AML-193 (cell line): ENCODE measurements around the gene CLCA2.

Source experiments
- DNase-seq, 2 experiments: peaks; one replicate each; lab custom pipeline; 2025; lab: John Stamatoyannopoulos, UW

The CLCA2 gene

DNA sequence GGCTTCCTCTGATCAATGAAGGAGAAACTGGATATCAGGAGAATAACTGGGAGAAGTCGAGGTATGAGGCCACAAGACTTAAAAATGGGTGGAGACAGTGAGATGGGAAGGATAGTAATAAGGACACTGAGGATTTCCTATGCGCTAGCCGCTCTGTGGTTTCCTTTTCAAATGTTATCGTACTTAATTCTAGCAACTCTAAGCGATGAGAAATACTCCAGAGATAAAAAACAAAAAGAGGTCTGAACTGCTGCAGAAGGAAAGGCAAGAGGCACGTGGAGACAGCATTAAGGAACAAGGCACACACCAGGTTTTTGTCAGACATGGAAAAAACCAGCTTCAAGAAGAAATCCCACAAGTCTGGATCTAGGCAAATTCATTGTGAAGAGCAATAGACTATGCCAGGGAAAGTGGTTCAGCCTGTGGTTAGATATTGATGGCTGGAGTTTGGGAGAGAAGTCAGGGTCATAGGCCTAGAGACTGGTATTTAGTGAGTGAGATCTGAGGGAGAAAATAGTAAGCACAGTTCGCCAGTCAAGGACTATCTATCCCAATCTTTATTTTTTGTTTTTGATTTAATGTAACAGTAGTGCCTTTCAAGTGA is 5.3 kb downstream of the CLCA2 start:
- DNase-seq, result no peak

DNA sequence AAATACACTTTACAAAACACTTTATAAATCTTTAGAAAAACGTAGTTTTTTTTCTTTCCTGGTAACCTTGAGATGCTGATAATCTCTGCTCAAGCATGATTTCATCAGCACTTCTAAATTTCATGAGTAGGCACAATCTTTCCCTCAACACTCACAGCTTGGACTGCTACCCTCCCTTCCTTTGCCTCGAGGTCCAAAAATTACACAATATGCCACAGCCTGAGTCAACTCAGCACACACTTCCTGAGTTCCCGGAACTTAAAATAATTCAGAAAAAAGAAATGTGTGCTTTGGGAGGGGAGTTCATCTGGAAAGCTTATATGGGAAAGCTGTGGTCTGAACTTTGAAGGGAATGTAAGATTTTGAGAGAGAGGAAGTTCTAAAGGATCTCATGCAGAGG is 5.9 kb downstream of the CLCA2 start:
- DNase-seq, result peak; percentile 90 to 94

DNA sequence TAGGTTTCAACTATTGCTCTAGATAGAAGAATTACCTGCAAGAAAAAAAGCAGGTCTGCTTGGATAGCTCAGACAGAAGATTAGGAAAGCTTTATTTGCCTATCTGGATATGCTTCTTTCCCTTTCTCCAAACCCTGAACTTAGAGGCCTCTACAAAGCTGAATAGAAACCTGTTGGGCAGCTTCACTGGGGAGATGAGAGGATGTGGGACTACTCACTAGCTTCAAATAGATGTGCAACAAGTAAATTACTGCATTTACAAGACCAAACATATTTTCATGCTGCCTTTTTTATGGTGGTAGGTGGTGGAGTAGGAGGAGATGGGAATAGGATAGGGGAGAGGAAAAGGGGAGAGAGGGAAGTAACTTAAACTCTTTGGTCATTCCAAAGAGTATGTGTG is 6.4 kb downstream of the CLCA2 start:
- DNase-seq, result peak in 1 of 2 experiments; percentile 34

GRCh38 chr1:86434059-86434458 is 10.1 kb downstream of the CLCA2 start:
- no peak for DNase-seq

GRCh38 chr1:86435327-86435726 is 11.4 kb downstream of the CLCA2 start:
- no peak for DNase-seq

- DNase-seq, result no peak
Observed at GRCh38 chr1:86436041-86436440, 12.1 kb downstream of the CLCA2 start.

- DNase-seq, result no peak
Observed at GRCh38 chr1:86441581-86441980, 17.6 kb downstream of the CLCA2 start.

DNA sequence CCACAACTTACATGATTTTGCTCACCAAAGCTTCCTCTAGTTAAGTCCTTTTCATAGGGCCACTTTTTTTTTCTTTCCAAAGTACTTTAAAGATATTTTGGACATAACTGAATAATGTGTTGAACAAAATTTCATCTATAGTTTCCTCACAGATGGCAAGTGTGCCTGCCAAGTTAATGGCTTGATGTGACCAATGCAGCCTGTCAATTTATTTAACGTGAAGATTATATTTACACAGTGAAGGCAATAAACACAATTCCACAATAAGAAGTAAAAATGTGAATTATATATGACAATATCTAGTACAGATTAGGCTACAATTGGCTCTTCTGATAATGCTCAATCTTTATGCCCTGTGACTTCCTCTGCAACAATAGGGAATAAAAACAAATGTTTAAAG is 18.0 kb downstream of the CLCA2 start:
- DNase-seq, result no peak

- DNase-seq, result no peak
Observed at GRCh38 chr1:86445919-86446318, 21.9 kb downstream of the CLCA2 start.

DNA sequence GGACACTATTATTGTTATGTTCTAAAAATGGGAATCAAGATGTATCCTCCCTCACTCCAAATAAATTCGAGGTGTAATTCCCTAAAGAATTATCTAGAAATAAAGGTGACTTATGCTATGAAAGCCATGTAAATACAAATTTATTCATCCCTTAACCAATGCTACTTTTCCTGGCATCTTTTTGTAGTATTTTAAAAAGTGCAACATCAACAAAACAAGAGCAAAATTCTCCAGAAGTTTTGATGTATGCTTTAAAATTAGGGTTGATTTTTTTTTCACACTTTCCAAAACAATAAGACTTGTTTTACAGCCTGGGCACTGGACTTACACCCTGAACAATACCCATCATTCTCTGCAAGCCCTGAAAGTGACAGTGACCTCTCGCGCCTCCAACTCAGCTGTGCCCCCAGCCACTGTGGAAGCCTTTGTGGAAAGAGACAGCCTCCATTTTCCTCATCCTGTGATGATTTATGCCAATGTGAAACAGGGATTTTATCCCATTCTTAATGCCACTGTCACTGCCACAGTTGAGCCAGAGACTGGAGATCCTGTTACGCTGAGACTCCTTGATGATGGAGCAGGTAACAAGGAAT is 23.3 kb downstream of the CLCA2 start:
- no peak for DNase-seq

DNA sequence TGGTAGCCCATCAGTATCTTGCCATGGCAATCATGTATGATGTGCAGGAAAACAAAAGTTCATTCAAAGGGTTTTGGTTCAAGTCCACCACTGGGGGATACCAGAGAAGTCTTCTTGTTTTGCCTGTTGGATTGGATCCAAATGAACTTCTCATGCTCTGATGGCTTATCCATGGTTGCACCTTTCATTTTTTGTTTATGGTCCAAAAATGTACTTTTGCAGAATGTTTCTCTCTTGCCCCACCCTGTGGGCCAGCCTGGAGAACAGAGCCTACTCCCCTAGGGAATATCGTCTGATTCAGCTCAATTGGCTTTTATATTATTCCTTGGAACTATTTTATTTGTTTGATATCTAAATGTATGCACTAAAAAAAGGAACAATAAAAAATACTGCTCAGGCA is 24.7 kb downstream of the CLCA2 start:
- DNase-seq, result no peak

- no peak for DNase-seq
Observed at GRCh38 chr1:86449103-86449502, 25.1 kb downstream of the CLCA2 start.

DNA sequence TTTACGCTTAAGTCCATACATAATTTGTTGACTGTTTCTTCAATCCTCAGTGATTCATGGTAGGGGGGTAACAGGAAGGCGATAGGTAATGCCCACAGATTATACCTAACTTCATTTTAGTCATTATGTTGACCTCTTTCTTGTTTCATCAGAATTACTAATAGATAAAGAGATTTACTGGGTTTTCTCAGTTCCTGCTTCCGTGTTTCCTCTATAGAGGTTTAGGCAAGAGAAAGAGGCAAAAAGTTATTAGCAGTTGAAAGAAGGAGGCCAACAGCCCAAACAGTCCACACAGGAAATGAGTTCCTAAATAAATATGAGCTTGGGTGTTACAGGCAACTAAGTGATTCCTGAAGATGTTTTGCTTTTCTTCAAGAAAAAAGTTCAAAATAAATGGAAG is 26.9 kb downstream of the CLCA2 start:
- DNase-seq, result no peak

DNA sequence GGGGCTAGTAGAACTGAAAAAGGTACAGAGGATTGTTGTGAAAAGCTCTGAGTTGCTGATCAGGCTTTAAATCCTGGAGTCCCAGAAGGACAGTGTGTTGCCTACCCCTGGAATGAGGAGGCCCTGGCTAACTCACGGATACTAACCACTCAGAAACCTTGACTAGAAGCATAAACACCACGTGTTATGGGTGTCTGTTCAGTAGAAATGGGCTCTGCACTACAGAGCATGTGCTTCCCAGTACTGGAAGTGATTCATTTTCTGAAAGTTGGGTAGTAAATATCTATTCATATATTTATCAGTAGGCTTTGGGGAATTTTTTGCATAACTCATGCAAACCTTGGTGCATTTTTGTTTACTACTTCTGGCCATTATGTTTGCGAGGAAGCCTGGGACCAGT is 29.7 kb downstream of the CLCA2 start:
- DNase-seq, result no peak

GRCh38 chr1:86455073-86455472 is 31.1 kb downstream of the CLCA2 start:
- DNase-seq, result peak; percentile 9 to 15

- peak; percentile 7 to 10 for DNase-seq
Observed at GRCh38 chr1:86460998-86461397, 37.0 kb downstream of the CLCA2 start.

DNA sequence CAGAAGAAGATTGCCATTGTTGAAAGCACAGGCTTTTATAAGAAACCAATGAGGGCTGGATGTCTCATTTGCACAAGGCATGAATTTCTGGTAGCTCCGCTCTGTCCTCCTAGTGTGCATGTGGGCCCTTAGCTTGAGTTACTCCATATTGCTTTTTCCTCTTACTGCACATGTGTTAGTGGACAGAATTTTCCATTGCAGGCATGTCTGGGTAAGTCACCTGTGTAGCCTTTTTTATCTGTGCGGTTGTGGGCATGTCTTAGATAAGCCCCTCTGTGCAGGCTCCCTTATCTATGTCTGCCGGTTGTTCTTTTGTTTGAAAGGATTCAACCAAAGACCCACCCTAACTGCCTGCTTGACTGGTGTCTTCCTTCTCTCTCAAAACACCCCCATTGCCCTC is 37.5 kb downstream of the CLCA2 start:
- DNase-seq, result no peak

DNA sequence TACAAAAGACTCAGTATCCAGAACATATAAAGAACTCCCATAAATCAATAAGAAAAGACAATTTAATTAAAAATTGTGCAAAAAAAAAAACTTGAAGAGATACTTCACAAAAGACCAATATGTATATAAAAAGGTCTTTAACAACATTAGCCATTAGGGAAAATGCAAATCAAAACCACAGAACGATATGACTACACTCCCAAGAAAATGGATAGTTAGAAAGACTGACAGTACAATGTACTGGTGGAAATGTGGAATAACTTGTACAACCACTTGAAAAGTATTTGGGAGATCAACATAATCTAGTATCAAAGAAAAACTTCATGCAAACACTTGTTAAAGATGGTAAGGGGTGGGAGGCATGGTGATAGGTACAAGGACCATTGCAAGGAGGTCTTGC is 40.8 kb downstream of the CLCA2 start:
- DNase-seq, result no peak

DNA sequence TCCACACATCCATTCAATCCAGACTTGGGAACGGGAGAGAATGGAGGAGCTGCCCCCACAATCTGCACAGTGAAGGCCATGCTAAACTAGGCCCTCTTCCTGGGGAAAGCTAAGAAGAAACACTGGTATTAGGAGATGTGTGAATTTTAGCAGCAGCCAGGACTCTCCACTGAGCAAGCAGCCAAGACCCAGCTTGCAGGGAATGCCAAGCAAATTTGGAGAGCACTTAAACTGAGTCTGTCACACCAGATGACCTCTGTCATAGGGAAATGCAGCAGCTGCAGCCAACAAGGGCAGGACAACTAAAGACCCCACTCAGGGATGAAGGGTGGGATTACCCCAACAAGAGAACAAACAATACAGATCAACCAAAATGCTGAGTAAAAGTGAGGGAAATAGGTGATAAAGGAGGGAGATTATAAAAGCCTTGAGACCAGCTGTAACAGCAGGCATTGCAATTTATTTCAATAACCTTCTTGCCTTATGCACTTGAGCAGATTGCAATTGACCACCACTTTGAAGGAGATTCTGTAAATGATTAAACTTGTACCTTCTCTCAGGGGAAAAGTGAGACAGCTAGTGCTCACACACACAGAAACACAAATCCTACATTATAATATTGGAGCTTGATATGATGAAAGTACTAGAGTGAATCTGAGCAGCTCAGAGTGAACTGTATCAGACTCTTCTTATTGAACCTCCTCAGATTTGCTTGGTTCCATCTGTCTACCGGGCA is 42.3 kb downstream of the CLCA2 start:
- DNase-seq, result no peak

- DNase-seq, result no peak
Observed at GRCh38 chr1:86466986-86467385, 43.0 kb downstream of the CLCA2 start.

DNA sequence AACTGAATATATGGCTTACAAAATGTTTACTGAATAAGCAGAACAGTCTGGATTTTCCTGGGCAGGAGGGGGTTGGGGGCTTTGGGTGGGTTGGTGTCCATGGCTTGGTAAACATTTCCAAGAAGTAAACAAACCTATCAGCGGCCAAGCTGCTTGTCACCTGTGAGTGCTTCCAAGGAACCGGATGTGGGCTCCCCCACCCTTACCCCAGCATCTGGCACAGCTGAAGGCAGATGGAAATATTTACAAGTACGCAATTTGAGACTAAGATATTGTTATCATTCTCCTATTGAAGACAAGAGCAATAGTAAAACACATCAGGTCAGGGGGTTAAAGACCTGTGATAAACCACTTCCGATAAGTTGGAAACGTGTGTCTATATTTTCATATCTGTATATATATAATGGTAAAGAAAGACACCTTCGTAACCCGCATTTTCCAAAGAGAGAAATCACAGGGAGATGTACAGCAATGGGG is 44.6 kb downstream of the CLCA2 start, which contains the start of gene CLCA1:
CLCA1 (plus strand) TSS at position 427 of the 477 bp plus-strand sequence; CDS start at position 472, 45 bp downstream.
- DNase-seq, result no peak

DNA sequence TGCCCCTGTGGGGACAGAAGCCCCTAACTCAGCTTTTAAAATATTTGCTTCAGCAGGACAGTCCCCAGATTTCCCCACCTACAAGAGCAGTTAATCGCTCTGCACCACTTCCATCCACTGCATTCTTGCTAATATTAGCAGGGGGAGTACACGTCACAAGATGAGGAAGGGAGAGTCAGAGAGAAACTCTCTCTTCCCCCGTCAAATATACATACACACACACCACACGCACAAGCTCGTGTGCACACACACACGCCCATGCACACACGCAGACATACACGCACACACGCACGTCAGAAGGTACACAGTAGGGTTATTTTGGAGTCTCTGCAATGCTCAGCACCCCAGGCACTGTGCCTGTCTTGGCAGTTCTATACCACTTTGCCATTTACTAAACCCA is 46.9 kb downstream of the CLCA2 start:
- DNase-seq, result no peak

- no peak for DNase-seq
Observed at GRCh38 chr1:86471291-86471690, 47.3 kb downstream of the CLCA2 start.
